ENCODE data around the gene PLCB3. TPM values are rescaled to one million over a fixed set of nuclear protein-coding genes. Genes with fewer than 3 reads are reported as not detected.

Gene PLCB3
- total RNA-seq, 4 donors from 2014 or later = 14.7 to 26.5 (median 19.7) TPM

- TF ChIP-seq CTCF (IDR thresholded peaks at IDR 0.05) = no peak
- no peak for DNase-seq (ENCODE audit: low spot score)
- ATAC-seq (ENCODE audit: low FRiP score) = no peak
These were observed 16.9 kb downstream of the PLCB3 start for GRCh38 chr11:64268025-64268892.

- ATAC-seq (ENCODE audit: low FRiP score) (no peak), DNase-seq (ENCODE audit: low spot score) (no peak)
- no peak for TF ChIP-seq CTCF (IDR thresholded peaks at IDR 0.05)
These were observed 17.7 kb downstream of the PLCB3 start for GRCh38 chr11:64268893-64269539.

GRCh38 chr11:64269540-64270220 is 18.4 kb downstream of the PLCB3 start:
- ATAC-seq (ENCODE audit: low FRiP score) (peak; percentile 94), DNase-seq (ENCODE audit: low spot score) (peak; percentile 88)
- no peak for TF ChIP-seq CTCF (IDR thresholded peaks at IDR 0.05)

GRCh38 chr11:64275031-64275800 is 23.9 kb downstream of the PLCB3 start:
- ATAC-seq (ENCODE audit: low FRiP score) (no peak), DNase-seq (ENCODE audit: low spot score) (no peak)
- TF ChIP-seq CTCF (IDR thresholded peaks at IDR 0.05) = no peak

GRCh38 chr11:64275841-64276240 is 24.5 kb downstream of the PLCB3 start:
- DNase-seq (ENCODE audit: low spot score) = no peak
- ATAC-seq (ENCODE audit: low FRiP score) = no peak
- TF ChIP-seq CTCF (IDR thresholded peaks at IDR 0.05) = no peak

- DNase-seq (ENCODE audit: low spot score) = no peak
- peak; percentile 67 for ATAC-seq (ENCODE audit: low FRiP score)
- no peak for TF ChIP-seq CTCF (IDR thresholded peaks at IDR 0.05)
These were observed 25.5 kb downstream of the PLCB3 start for GRCh38 chr11:64276653-64277431.

Data from omental fat pad (tissue), 4 donors.